HEK293 (cell line): Measurements from ENCODE around the gene RNASET2.

Experiments
- ZBTB20 ChIP-seq: fragments of 450-650 bp; formaldehyde crosslinking; IDR thresholded peaks from 2 replicates; pipeline ENCODE4 v1.5.1; 2016; ENCODE audit warnings: missing biosample characterization, missing genetic modification characterization
- ZNF121 ChIP-seq: fragments of 450-650 bp; formaldehyde crosslinking; IDR thresholded peaks from 2 replicates; pipeline ENCODE4 v1.5.1; 2016; ENCODE audit warnings: missing biosample characterization, missing genetic modification characterization
- ZNF138 ChIP-seq: fragments of 450-650 bp; formaldehyde crosslinking; IDR thresholded peaks from 2 replicates; pipeline ENCODE4 v1.5.1; 2016; ENCODE audit warnings: missing biosample characterization, missing genetic modification characterization, borderline replicate concordance
- ZNF274 ChIP-seq, 2 experiments: fragments of 200-500 bp in 1 of 2; fragments of 450-650 bp in 1 of 2; sonication (Bioruptor generic) in 1 of 2; formaldehyde crosslinking in 1 of 2; IDR thresholded peaks; 2 replicates each; pipeline versions ENCODE4 v1.5.1 to v1.6.1; 2014 to 2016; ENCODE audit warnings: borderline replicate concordance in 1 of 2, inconsistent platforms in 1 of 2, low read length in 1 of 2, missing biosample characterization in 1 of 2, missing genetic modification characterization in 1 of 2
- ZNF354C ChIP-seq: fragments of 450-650 bp; formaldehyde crosslinking; IDR thresholded peaks from 2 replicates; pipeline ENCODE4 v1.5.1; 2016; ENCODE audit warnings: missing biosample characterization, missing genetic modification characterization, low read depth, borderline replicate concordance
- TF ChIP-seq, protein P1 (sequence below): fragments of 450-650 bp; formaldehyde crosslinking; IDR thresholded peaks from 2 replicates; pipeline ENCODE4 v1.5.1; 2016; ENCODE audit warnings: missing biosample characterization, missing genetic modification characterization
- TF ChIP-seq, protein P2 (sequence below): fragments of 450-650 bp; formaldehyde crosslinking; conservative IDR thresholded peaks from 2 replicates; pipeline ENCODE4 v1.5.1; 2016; ENCODE audit warnings: low read depth, missing biosample characterization, missing genetic modification characterization
- TF ChIP-seq, protein P3 (sequence below): fragments of 450-650 bp; formaldehyde crosslinking; IDR thresholded peaks from 2 replicates; pipeline ENCODE4 v1.5.1; 2016; ENCODE audit warnings: missing biosample characterization, missing genetic modification characterization, low read depth
- TF ChIP-seq, protein P4 (sequence below): fragments of 450-650 bp; formaldehyde crosslinking; IDR thresholded peaks from 2 replicates; pipeline ENCODE4 v1.5.1; 2016; ENCODE audit warnings: missing biosample characterization, missing genetic modification characterization

DNA sequence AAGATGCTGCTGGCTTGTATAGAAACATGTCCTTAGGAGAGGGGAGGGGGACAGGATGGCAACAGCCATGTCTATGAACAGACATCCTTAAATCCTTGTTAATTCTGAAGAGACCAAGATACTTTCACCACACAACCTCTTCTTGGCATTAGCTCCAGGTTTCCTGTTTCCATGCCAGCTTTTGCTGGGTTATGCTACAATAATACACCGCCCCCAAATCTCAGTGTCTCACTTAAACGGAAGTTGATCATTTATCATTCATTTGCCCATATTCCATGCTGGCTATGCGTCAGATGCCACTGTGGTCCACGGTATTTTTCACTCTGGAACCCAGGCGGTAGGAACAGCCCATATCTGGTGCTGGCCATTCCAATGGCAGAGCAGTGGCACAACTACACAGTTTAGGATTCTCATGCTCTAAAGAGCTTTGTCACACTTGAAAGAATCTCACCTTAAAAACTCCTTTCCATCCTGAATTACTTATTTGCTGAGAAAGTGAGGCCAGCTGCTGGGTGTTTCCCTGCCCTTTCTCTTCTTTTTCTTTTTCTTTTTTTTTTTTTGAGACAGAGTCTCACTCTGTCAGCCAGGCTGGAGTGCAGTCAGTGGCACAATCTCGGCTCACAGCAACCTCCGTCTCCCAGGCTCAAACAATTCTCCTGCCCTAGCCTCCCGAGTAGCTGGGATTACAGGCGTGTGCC, 3.7 kb upstream of the RNASET2 start:
- no peak for TF ChIP-seq ZNF274 (IDR thresholded peaks at IDR 0.05; ENCODE audit: low read length)
- TF ChIP-seq ZNF274 (tag by site-specific recombination; IDR thresholded peaks at IDR 0.05; ENCODE audit: borderline replicate concordance) = no peak
- TF ChIP-seq, protein P1, sequence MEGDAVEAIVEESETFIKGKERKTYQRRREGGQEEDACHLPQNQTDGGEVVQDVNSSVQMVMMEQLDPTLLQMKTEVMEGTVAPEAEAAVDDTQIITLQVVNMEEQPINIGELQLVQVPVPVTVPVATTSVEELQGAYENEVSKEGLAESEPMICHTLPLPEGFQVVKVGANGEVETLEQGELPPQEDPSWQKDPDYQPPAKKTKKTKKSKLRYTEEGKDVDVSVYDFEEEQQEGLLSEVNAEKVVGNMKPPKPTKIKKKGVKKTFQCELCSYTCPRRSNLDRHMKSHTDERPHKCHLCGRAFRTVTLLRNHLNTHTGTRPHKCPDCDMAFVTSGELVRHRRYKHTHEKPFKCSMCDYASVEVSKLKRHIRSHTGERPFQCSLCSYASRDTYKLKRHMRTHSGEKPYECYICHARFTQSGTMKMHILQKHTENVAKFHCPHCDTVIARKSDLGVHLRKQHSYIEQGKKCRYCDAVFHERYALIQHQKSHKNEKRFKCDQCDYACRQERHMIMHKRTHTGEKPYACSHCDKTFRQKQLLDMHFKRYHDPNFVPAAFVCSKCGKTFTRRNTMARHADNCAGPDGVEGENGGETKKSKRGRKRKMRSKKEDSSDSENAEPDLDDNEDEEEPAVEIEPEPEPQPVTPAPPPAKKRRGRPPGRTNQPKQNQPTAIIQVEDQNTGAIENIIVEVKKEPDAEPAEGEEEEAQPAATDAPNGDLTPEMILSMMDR (tag by site-specific recombination) = no peak
- no peak for TF ChIP-seq ZBTB20 (tag by site-specific recombination)
- TF ChIP-seq, protein P2, sequence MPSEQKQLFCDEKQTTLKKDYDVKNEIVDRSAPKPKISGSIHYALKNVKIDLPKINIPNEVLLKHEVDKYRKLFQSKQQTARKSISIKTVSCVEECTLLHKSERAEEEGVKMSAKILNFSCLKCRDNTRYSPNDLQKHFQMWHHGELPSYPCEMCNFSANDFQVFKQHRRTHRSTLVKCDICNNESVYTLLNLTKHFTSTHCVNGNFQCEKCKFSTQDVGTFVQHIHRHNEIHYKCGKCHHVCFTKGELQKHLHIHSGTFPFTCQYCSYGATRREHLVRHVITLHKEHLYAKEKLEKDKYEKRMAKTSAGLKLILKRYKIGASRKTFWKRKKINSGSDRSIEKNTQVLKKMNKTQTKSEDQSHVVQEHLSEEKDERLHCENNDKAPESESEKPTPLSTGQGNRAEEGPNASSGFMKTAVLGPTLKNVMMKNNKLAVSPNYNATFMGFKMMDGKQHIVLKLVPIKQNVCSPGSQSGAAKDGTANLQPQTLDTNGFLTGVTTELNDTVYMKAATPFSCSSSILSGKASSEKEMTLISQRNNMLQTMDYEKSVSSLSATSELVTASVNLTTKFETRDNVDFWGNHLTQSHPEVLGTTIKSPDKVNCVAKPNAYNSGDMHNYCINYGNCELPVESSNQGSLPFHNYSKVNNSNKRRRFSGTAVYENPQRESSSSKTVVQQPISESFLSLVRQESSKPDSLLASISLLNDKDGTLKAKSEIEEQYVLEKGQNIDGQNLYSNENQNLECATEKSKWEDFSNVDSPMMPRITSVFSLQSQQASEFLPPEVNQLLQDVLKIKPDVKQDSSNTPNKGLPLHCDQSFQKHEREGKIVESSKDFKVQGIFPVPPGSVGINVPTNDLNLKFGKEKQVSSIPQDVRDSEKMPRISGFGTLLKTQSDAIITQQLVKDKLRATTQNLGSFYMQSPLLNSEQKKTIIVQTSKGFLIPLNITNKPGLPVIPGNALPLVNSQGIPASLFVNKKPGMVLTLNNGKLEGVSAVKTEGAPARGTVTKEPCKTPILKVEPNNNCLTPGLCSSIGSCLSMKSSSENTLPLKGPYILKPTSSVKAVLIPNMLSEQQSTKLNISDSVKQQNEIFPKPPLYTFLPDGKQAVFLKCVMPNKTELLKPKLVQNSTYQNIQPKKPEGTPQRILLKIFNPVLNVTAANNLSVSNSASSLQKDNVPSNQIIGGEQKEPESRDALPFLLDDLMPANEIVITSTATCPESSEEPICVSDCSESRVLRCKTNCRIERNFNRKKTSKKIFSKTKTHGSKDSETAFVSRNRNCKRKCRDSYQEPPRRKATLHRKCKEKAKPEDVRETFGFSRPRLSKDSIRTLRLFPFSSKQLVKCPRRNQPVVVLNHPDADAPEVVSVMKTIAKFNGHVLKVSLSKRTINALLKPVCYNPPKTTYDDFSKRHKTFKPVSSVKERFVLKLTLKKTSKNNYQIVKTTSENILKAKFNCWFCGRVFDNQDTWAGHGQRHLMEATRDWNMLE (tag by site-specific recombination) = no peak
- TF ChIP-seq, protein P3, sequence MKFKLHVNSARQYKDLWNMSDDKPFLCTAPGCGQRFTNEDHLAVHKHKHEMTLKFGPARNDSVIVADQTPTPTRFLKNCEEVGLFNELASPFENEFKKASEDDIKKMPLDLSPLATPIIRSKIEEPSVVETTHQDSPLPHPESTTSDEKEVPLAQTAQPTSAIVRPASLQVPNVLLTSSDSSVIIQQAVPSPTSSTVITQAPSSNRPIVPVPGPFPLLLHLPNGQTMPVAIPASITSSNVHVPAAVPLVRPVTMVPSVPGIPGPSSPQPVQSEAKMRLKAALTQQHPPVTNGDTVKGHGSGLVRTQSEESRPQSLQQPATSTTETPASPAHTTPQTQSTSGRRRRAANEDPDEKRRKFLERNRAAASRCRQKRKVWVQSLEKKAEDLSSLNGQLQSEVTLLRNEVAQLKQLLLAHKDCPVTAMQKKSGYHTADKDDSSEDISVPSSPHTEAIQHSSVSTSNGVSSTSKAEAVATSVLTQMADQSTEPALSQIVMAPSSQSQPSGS = no peak
- no peak for TF ChIP-seq ZNF121 (tag by site-specific recombination)
- TF ChIP-seq ZNF354C = no peak
- TF ChIP-seq ZNF138 (tag by site-specific recombination) = no peak
- TF ChIP-seq, protein P4, sequence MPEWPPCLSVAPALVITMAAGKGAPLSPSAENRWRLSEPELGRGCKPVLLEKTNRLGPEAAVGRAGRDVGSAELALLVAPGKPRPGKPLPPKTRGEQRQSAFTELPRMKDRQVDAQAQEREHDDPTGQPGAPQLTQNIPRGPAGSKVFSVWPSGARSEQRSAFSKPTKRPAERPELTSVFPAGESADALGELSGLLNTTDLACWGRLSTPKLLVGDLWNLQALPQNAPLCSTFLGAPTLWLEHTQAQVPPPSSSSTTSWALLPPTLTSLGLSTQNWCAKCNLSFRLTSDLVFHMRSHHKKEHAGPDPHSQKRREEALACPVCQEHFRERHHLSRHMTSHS (tag by site-specific recombination) = no peak
